SK-N-MC (cell line): ENCODE data around the gene ARMS2.

ENCODE experiments used
- DNase-seq: peaks from one replicate; pipeline ENCODE4 v3.0.0-alpha.2; 2011; ENCODE audit warnings: low read depth, low spot score
- H3K27ac ChIP-seq: fragments of 200-600 bp; sonication (generic); 2 replicates; pipeline ENCODE4 v1.5.1; 2016; ENCODE audit warnings: mixed run types
- H3K36me3 ChIP-seq: fragments of 200-600 bp; sonication (generic); 2 replicates; pipeline ENCODE4 v1.6.1; 2017; ENCODE audit warnings: antibody characterized with exemption, low read length, mixed read lengths; ENCODE audit not compliant: insufficient read depth
- H3K4me3 ChIP-seq: fragments of 200-600 bp; sonication (generic); 2 replicates; pipeline ENCODE4 v1.5.1; 2016
- H3K9ac ChIP-seq: fragments of 200-600 bp; sonication (generic); 2 replicates; pipeline ENCODE4 v1.8.0; 2017; ENCODE audit warnings: mixed run types, mixed read lengths; ENCODE audit not compliant: insufficient read length
- H3K9me3 ChIP-seq: fragments of 200-600 bp; sonication (generic); 2 replicates; pipeline ENCODE4 v1.6.1; 2017; ENCODE audit warnings: low read depth, mild to moderate bottlenecking, antibody characterized with exemption, low read length, moderate library complexity, mixed read lengths
- EZH2 ChIP-seq: fragments of 200-600 bp; sonication (generic); IDR thresholded peaks from one replicate; pipeline ENCODE4 v1.6.1; 2017; ENCODE audit warnings: antibody characterized with exemption
- FOXP2 ChIP-seq: optimal IDR thresholded peaks from 2 replicates; pipeline ENCODE3; 2011; ENCODE audit warnings: mild to moderate bottlenecking, moderate library complexity; ENCODE audit not compliant: insufficient read depth; ENCODE audit errors: extremely low read length, control extremely low read depth
- POLR2AphosphoS5 ChIP-seq: IDR thresholded peaks from 2 replicates; pipeline ENCODE4 v1.6.1; 2012; ENCODE audit warnings: mild to moderate bottlenecking, low read depth, low read length, borderline replicate concordance

ARMS2 gene

DNA sequence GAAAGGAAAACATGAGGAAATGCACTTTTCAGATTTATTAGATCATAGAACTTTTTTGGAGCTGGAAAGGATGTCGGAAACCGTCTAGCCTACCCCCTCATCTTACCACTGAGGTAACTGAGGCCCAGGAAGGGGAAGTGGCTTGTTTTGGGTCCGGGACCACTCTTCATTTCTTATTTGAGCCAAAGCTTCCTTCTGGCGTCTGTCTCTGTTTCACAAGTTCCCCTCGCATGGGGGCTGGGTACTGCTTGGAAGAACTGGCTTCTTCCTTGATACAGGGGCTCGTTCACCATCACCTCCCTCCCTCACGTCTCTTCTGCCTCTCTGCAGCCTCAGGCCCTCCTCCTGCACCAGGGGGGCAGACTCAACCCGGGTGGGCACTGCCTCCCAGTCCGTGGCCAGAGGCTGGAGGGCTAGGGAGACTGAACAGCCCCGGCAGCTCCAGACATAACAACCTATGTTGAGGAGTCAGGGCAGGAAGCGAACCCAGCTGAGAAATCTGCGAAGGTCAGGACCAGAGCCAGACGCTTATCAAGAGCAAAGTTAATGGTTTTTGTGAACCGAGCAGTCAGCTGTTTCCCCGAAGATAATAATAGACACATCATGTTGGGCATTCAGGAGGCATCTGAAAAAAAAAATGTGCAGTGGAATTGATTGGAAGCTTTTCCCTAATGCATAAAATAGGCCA lies 19.8 kb downstream of the ARMS2 start:
- Histone ChIP-seq H3K36me3 (no peaks in the 10 kb centered on the region), H3K9ac (no peak overlapping the region), H3K4me3 (no peak overlapping the region), H3K27ac (no peak overlapping the region), H3K9me3 (no peaks in the 10 kb centered on the region)
- no peak for TF ChIP-seq POLR2AphosphoS5
- no peak for TF ChIP-seq FOXP2
- TF ChIP-seq EZH2: no peak
- DNase-seq: no peak

DNA sequence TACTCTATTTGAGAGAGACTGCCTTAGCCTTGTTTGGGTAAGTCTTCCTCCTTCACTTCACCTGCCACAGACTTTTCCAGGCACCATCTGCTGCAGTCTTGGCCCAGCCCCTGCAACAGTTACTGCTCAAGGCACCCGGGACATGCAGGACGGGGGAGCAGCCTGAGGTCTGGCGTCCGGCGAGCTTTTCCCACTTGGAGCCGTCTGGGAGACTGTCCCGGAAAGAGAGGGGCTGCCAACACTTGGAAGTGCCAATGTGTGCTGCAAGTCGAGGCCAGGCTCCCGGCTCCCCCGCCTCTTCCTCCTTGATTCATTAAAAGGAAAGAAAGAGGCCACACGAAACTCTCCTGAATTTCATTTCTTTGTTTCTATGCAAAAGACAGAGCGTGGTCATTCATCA lies 20.6 kb downstream of the ARMS2 start:
- Histone ChIP-seq H3K9me3 (no peaks in the 10 kb centered on the region), H3K27ac (no peak overlapping the region), H3K4me3 (no peak overlapping the region), H3K36me3 (no peaks in the 10 kb centered on the region), H3K9ac (no peak overlapping the region)
- no peak for TF ChIP-seq POLR2AphosphoS5
- TF ChIP-seq EZH2: no peak
- no peak for TF ChIP-seq FOXP2
- DNase-seq: no peak

DNA sequence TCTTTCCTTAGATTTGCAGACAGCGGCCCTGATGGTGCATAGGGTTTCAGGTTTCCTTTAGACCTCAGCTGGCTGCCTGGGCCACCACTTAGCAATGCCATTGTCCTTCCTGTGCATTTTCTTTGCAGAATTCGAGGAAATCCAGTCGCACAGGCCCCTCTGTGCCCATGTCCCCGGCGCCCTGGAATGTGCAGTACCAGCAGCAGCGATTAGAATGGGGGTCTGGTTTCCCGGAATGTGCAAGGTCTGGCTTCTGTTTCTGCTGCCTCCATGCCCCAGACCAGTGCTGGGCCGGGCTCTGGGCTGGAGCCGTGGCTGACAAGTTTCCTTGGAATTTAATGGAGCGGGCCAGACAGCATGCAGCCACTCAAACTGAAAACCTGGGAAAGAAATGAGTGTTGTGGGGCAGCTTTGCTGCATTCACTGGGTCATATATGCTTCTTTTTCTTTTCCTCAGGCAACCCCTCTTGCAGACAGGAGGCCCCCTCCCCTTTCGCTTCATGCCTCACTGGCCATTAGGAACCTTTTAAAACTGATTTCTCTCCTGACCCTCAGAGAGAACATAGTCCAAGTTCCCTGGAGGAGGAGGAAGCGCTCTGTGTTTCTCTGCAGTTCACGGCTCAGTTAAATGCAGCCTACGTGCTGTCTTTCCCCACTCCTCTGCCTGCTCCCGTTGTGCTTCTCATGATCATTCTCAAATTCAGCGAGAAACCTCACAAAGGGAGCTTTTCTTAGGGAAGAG lies 21.3 kb downstream of the ARMS2 start:
- no peak overlapping the region for H3K4me3 ChIP-seq
- DNase-seq: no peak
- no peaks in the 10 kb centered on the region for H3K36me3 ChIP-seq
- H3K27ac ChIP-seq: no peak overlapping the region
- TF ChIP-seq EZH2: no peak
- no peak for TF ChIP-seq FOXP2
- no peak for TF ChIP-seq POLR2AphosphoS5
- H3K9ac ChIP-seq: no peak overlapping the region
- no peaks in the 10 kb centered on the region for H3K9me3 ChIP-seq

DNA sequence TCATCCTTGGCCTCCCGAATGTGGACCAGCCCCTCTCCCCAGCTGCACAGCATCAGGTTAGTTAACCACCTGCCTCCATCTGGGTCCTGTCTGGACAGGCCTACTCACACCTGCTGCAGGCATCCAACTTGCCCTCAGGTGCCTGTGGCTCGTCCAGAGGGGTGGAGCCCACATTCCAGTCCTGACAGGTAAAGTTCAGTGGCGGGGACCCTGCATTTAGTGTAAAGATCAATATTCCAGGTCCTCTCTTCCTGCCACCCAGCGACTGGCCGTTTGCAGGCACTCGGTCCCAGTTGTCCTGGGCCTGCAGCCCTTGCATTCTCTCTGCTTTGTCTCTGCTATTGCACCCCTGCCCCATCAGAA lies 21.9 kb downstream of the ARMS2 start:
- TF ChIP-seq FOXP2 (no peak), EZH2 (no peak), POLR2AphosphoS5 (no peak)
- no peaks in the 10 kb centered on the region for H3K36me3 ChIP-seq
- H3K27ac ChIP-seq: no peak overlapping the region
- H3K9ac ChIP-seq: no peak overlapping the region
- no peak for DNase-seq
- H3K9me3 ChIP-seq: no peaks in the 10 kb centered on the region
- no peak overlapping the region for H3K4me3 ChIP-seq

DNA sequence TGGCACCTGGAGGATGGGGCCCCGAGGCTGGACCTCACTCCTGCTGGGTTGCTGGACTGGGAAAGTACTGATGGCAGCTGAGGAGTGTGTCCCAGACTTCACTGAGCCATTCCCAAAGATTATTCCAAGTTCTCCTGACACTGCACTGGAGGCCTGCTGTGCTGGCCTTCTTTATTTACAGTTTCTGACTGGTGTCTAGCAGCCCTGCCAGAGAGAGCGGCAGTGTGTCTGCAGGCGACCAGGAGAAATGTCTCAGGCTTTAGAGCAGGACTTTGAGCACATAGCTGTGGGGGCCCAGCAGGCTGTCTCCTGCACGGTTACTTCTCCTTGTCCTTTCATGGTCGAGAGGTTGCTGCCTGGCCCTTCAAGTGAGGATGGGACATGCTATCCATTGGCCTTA lies 23.0 kb downstream of the ARMS2 start:
- no peak for TF ChIP-seq POLR2AphosphoS5
- no peak for TF ChIP-seq FOXP2
- TF ChIP-seq EZH2: no peak
- H3K9me3 ChIP-seq: no peaks in the 10 kb centered on the region
- H3K4me3 ChIP-seq: no peak overlapping the region
- DNase-seq: no peak
- no peaks in the 10 kb centered on the region for H3K36me3 ChIP-seq
- no peak overlapping the region for H3K27ac ChIP-seq
- H3K9ac ChIP-seq: no peak overlapping the region

DNA sequence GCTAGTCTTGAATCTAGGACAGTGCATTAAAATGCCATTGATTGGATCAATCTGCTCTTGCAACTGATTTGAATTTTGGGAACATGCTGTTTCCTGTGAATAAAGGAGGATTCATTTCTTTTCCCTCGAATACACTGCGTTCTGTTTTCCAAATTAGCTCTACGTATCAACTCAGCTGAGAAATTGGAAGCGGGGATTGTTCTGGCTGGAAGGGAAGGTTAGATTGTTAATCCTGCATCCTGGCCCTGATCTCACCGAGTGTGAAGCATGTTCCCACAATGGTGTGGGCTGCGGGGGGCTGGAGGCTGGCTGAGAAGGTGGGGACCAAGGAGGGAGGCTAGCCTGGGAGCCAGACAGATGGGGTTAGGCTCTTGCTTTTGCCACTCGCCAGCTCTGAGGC lies 24.5 kb downstream of the ARMS2 start:
- TF ChIP-seq POLR2AphosphoS5: no peak
- no peak for TF ChIP-seq FOXP2
- TF ChIP-seq EZH2: no peak
- Histone ChIP-seq H3K27ac (no peak overlapping the region), H3K9ac (no peak overlapping the region), H3K36me3 (no peaks in the 10 kb centered on the region), H3K4me3 (no peak overlapping the region), H3K9me3 (no peaks in the 10 kb centered on the region)
- no peak for DNase-seq

DNA sequence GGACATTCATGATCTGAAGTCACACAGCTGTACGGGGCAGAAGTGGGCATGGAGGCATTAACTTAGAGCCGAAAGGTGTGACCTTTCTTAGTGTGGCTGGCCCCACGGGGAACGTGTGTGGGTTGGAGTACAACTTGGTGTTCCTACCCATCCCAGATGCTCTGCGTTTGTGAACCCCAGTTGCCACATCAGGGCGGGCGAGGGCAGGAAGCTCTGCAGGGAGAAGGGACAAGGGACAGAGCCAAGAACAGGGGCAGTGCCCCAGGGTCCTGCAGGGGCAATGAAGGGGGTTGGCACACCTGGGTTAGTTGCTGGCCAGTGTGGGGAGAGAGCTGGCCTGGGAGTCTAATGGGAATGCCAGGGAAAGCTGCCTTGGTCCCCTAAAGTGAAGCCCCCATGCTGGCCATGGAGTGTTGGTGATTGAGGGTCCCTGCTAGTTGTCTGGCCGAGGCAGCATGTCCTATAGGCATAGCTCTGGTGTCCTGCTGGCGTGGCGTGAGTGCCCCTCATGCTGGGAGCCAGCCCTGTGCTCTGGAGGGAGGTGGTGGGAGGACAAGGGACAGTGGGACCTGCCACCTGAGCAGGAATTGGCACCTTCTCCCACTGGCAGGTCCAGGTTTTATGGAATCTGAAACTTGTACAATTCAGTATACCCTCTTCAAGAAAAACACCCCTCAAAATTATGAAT lies 25.8 kb downstream of the ARMS2 start:
- TF ChIP-seq POLR2AphosphoS5: no peak
- no peak for TF ChIP-seq EZH2
- no peak for TF ChIP-seq FOXP2
- Histone ChIP-seq H3K9ac (no peak overlapping the region), H3K36me3 (no peaks in the 10 kb centered on the region), H3K27ac (no peak overlapping the region), H3K4me3 (no peak overlapping the region), H3K9me3 (no peaks in the 10 kb centered on the region)
- no peak for DNase-seq

DNA sequence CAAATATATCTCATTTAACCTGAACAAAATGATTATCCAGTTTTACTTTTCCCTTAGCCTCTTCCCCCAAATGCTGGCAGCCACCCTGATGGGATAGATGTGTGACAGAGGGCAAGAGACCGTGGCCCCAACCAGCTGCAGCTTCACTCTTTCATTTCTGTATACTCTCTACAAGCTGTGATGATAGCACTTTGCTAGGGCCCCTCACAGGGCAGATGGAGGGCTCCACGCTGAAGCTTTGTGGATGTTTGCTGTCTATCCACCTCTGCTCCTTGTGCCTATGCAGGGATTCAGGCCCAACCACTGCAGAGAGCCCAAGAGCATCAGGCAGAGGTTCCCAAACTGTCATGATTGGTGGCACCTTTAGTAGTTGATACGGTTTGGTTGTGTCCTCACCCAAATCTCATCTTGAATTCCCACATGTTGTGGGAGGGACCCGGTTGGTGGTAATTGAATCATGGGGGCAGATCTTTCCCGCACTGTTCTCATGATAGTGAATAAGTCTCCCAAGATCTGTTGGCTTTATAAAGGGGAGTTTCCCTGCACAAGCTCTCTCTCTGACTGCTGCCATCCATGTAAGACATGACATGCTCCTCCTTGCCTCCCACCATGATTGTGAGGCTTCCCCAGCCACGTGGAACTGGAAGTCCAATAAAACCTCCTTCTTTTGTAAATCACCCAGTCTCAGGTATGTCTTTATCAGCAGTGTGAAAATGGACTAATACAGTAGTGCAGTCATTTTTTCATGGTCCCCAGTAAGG lies 27.0 kb downstream of the ARMS2 start:
- no peak for DNase-seq
- TF ChIP-seq POLR2AphosphoS5 (no peak), FOXP2 (no peak), EZH2 (no peak)

More for the DNA sequence above, 27.0 kb downstream of the ARMS2 start:
- no peaks in the 10 kb centered on the region for H3K36me3 ChIP-seq
- H3K27ac ChIP-seq: no peak overlapping the region
- H3K9ac ChIP-seq: no peak overlapping the region
- H3K4me3 ChIP-seq: no peak overlapping the region
- no peaks in the 10 kb centered on the region for H3K9me3 ChIP-seq
